ENCODE results near the gene BCAS4. TPM values are rescaled to one million over a fixed set of nuclear protein-coding genes. Genes with fewer than 3 reads are reported as not detected.

BCAS4 gene
- total RNA-seq, 1 experiment from 2014 or later, result 29.9 TPM

DNA sequence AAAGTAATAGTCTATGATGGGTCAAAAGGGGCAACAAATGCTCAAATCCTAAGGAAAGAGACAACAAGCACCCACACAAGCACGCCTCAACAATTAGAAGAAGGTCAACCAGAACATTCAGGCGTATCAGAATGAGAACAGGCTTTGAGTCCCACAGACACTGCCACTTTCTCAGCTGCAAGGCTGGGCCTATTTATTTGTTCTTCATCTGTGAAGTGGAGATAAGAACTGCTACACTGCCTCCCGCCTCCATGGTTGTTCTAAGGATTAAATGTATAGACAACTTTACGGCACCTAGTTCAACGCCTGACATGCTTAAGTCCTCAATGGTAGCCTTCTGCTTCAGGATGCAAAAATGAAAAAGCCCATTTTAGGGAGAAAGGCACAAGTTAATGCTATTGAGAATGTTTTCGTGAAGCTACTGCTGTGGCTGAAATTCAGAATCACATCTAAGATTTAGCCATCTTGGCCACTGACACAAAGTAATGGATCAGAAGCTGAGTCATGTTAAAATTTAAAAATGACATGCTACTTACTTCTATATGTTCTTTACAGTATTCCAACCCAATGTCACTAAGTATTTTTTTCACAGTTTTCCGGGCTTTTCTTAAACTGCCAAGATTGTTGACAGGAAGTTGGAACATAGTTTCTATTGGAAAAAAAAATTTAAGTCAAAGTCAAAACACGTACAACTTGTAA, 108.6 kb downstream of the BCAS4 start:
- peaks cover 38% of the 10 kb centered on the region for H3K4me1 Mint-ChIP-seq (ENCODE audit: low read depth, unreplicated experiment)
- CTCF ChIA-PET, result interaction anchor here (0.7 to 1.2 kb wide), 3 partner anchors 8 to 110 kb away, joined by 3 to 4 read pairs (median 3); no protein-coding TSS in a partner anchor
- H3K27ac Mint-ChIP-seq (ENCODE audit: unreplicated experiment), result no peak overlapping the region

DNA sequence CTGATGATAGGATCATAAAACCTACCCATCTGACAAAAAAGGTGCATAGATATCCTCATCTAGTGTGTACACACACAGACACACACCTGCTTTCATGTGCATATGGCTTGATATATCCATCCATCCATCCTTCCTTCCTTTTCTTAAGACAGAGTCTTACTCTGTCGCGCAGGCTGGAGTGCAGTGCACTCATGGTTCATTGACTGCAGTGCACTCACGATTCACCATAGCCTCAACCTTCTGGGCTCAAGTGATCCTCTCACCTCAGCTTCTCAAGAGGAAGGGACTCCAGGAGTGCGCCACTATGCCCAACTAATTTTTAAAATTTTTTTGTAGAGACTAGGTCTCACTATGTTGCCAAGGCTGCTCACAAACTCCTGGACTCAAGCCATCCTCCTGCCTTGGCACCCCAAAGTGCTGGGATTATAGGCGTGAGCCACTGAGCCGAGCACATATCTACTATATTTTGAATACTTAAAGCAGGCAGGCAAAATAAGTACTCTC, 109.3 kb downstream of the BCAS4 start:
- no peaks in the 10 kb centered on the region for H3K27me3 ChIP-seq (replicated peaks; ENCODE audit: control insufficient read depth, insufficient read depth, low read length)
- BruUV-seq (replicated peaks), result no TSS peak
- Mint-ChIP-seq H3K36me3 (ENCODE audit: insufficient read depth, unreplicated experiment) (peaks cover 95% of the 10 kb centered on the region), H3K9me3 (ENCODE audit: unreplicated experiment) (no peaks in the 10 kb centered on the region), H3K4me1 (ENCODE audit: low read depth, unreplicated experiment) (peaks cover 38% of the 10 kb centered on the region), H3K27ac (ENCODE audit: unreplicated experiment) (no peak overlapping the region), H3K4me3 (ENCODE audit: unreplicated experiment) (no peak overlapping the region), H3K27me3 (ENCODE audit: insufficient read depth, unreplicated experiment) (no peaks in the 10 kb centered on the region)
- ChIA-PET CTCF (interaction anchor here (0.7 to 1.2 kb wide), 3 partner anchors 9 to 111 kb away, joined by 3 to 4 read pairs (median 3); no protein-coding TSS in a partner anchor), POLR2A (no interaction called here)
- no peaks in the 10 kb centered on the region for H3K9me3 ChIP-seq
- H3K36me3 ChIP-seq (ENCODE audit: control insufficient read depth, insufficient read depth, low read length), result peaks cover 8% of the 10 kb centered on the region
- no peak for TF ChIP-seq CTCF (IDR thresholded peaks at IDR 0.05; ENCODE audit: insufficient read depth in 1 of 2, low read depth in 1 of 2, low read length in 1 of 2, severe bottlenecking in 1 of 2, unreplicated experiment in 1 of 2)
- H3K4me1 ChIP-seq, result peaks cover 11% of the 10 kb centered on the region
- DNase-seq, result no peak
- intact Hi-C loops (cut with micrococcal nuclease; ENCODE audit: unreplicated experiment), result no loop called here
- no peak overlapping the region for H3K4me3 ChIP-seq (ENCODE audit: low read depth, low read length)

More for the DNA sequence above, 108.6 kb downstream of the BCAS4 start:
- peak in 1 of 2 experiments; percentile 41 for DNase-seq
- H3K4me3 ChIP-seq (ENCODE audit: low read depth, low read length), result no peak overlapping the region
- no peak for TF ChIP-seq CTCF (IDR thresholded peaks at IDR 0.05; ENCODE audit: insufficient read depth in 1 of 2, low read depth in 1 of 2, low read length in 1 of 2, severe bottlenecking in 1 of 2, unreplicated experiment in 1 of 2)
- Mint-ChIP-seq H3K9me3 (ENCODE audit: unreplicated experiment) (no peaks in the 10 kb centered on the region), H3K36me3 (ENCODE audit: insufficient read depth, unreplicated experiment) (peaks cover 95% of the 10 kb centered on the region), H3K4me3 (ENCODE audit: unreplicated experiment) (no peak overlapping the region), H3K27me3 (ENCODE audit: insufficient read depth, unreplicated experiment) (no peaks in the 10 kb centered on the region)
- intact Hi-C loops (cut with micrococcal nuclease; ENCODE audit: unreplicated experiment), result no loop called here
- H3K36me3 ChIP-seq (ENCODE audit: control insufficient read depth, insufficient read depth, low read length), result peaks cover 6% of the 10 kb centered on the region
- no peaks in the 10 kb centered on the region for H3K27me3 ChIP-seq (replicated peaks; ENCODE audit: control insufficient read depth, insufficient read depth, low read length)
- POLR2A ChIA-PET, result interaction anchor here (0.6 kb wide), 1 partner anchor 19 kb away, joined by 7 read pairs; no protein-coding TSS in a partner anchor
- H3K4me1 ChIP-seq, result peaks cover 11% of the 10 kb centered on the region
- no TSS peak for BruUV-seq (replicated peaks)
- H3K9me3 ChIP-seq, result no peaks in the 10 kb centered on the region

DNA sequence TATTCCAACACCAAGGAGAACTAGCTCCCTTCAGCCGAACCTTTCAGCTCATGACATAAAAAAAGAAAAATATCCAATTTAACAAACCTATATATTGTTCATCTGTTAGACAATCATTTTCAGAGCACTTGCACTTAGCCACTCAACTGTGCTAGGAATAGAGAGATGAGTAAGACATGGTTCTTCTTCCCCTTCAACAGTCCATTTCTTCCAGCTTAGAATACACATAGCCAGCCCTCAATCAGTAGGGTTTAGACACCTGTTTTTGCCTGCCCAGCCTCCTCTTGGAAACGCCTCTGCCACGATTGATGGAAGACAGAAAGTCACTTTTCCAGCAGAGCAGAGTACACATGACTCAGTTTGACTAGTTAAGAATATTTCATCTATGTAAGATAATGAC, 114.6 kb downstream of the BCAS4 start:
- ChIA-PET POLR2A (no interaction called here), CTCF (interaction anchor here (1.2 to 1.7 kb wide), 3 partner anchors 10 to 122 kb away, joined by 3 to 4 read pairs (median 3); no protein-coding TSS in a partner anchor)
- H3K4me1 Mint-ChIP-seq (ENCODE audit: low read depth, unreplicated experiment), result peaks cover 60% of the 10 kb centered on the region
- Histone ChIP-seq H3K9me3 (no peaks in the 10 kb centered on the region), H3K36me3 (ENCODE audit: control insufficient read depth, insufficient read depth, low read length) (peaks cover 6% of the 10 kb centered on the region), H3K4me3 (ENCODE audit: low read depth, low read length) (no peak overlapping the region), H3K27me3 (replicated peaks; ENCODE audit: control insufficient read depth, insufficient read depth, low read length) (no peaks in the 10 kb centered on the region), H3K4me1 (peaks cover 35% of the 10 kb centered on the region)
- DNase-seq, result no peak
- no peaks in the 10 kb centered on the region for H3K27me3 Mint-ChIP-seq (ENCODE audit: insufficient read depth, unreplicated experiment)
- H3K9me3 Mint-ChIP-seq (ENCODE audit: unreplicated experiment), result no peaks in the 10 kb centered on the region
- H3K27ac Mint-ChIP-seq (ENCODE audit: unreplicated experiment), result no peak overlapping the region
- peaks cover 87% of the 10 kb centered on the region for H3K36me3 Mint-ChIP-seq (ENCODE audit: insufficient read depth, unreplicated experiment)
- intact Hi-C loops (cut with micrococcal nuclease; ENCODE audit: unreplicated experiment), result no loop called here
- H3K4me3 Mint-ChIP-seq (ENCODE audit: unreplicated experiment), result no peak overlapping the region
- TF ChIP-seq CTCF (IDR thresholded peaks at IDR 0.05; ENCODE audit: insufficient read depth in 1 of 2, low read depth in 1 of 2, low read length in 1 of 2, severe bottlenecking in 1 of 2, unreplicated experiment in 1 of 2), result no peak
- BruUV-seq (replicated peaks), result no TSS peak

Data from Caco-2 (cell line).